ENCODE data around the gene SUSD1. TPM values are rescaled to one million over a fixed set of nuclear protein-coding genes. Genes with fewer than 3 reads are reported as not detected.

Gene SUSD1
- total and polyA plus RNA-seq, 2 donors (not counting 1 experiment from before 2014, with no cell fraction given): 5.7 to 7.5 TPM

DNA sequence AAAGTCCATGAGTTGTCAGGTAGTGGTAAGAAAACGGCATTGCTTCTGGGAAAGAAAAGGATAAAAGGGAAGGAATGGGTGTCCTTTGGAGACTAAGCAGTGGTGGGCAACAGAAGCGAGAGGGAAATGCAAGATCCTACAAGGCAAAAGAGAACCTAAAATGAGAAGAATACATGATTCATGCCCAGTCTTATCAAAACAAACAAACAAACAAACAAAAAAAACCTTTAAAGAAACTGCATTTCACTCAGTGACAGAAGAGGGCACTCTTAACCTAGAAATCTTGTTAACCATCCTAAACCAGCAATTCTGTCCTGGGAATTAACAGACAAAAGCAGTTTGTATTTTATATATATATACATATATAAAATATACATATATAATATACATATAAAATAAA, 88.5 kb downstream of the SUSD1 start:
- no peak overlapping the region for H3K27ac ChIP-seq (ENCODE audit: low read length in 2 of 2)
- H3K27ac Mint-ChIP-seq: no peak overlapping the region
- ChIA-PET CTCF (interaction anchor here (0.7 to 6.6 kb wide), 8 partner anchors 11 to 740 kb away, joined by 3 to 70 read pairs (median 4); no protein-coding TSS in a partner anchor), POLR2A (no interaction called here)
- H3K9me3 ChIP-seq (ENCODE audit: control extremely low read depth in 1 of 3, control insufficient read depth in 2 of 3, insufficient read depth in 1 of 3, low read length in 2 of 3): no peaks in the 10 kb centered on the region
- no peaks in the 10 kb centered on the region for H3K27me3 Mint-ChIP-seq
- DNase-seq (peak; percentile 36), ATAC-seq (ENCODE audit: low read depth) (no peak)
- no peak overlapping the region for H2AFZ ChIP-seq (ENCODE audit: insufficient read depth, low read depth, low read length, poor library complexity, severe bottlenecking)
- no peak overlapping the region for H3K4me3 Mint-ChIP-seq
- TF ChIP-seq EZH2 (IDR thresholded peaks at IDR 0.05; ENCODE audit: borderline replicate concordance, insufficient read depth, low read depth, low read length, poor library complexity, severe bottlenecking): no peak
- peak; percentile 68 for TF ChIP-seq CTCF (IDR thresholded peaks at IDR 0.05)
- no peak overlapping the region for H3K4me3 ChIP-seq (ENCODE audit: control extremely low read depth in 1 of 5, extremely low read depth in 1 of 5, insufficient read depth in 1 of 5, low read depth in 2 of 5, low read length in 4 of 5)
- H3K4me1 Mint-ChIP-seq: no peaks in the 10 kb centered on the region
- intact Hi-C loops (cut with micrococcal nuclease): loop anchor here (1.0 to 5.0 kb wide), 3 partner anchors 29 to 706 kb away; no protein-coding TSS in a partner anchor
- 84% methylated on average over 2 of the region's 2 CpGs for WGBS (ENCODE audit: insufficient coverage)
- H3K9ac ChIP-seq (ENCODE audit: low read length): no peak overlapping the region
- H3K4me2 ChIP-seq (replicated peaks; ENCODE audit: low read depth, low read length, poor library complexity, severe bottlenecking): no peak overlapping the region
- no peaks in the 10 kb centered on the region for H3K36me3 ChIP-seq (replicated peaks in 1 of 2; ENCODE audit: control extremely low read depth in 1 of 2, control insufficient read depth in 1 of 2, extremely low read depth in 1 of 2, insufficient read depth in 2 of 2, low read length in 1 of 2)
- no peaks in the 10 kb centered on the region for H3K9me3 Mint-ChIP-seq (ENCODE audit: insufficient read depth)
- H3K4me1 ChIP-seq (ENCODE audit: control insufficient read depth in 2 of 2, insufficient read depth in 2 of 2, low read length in 2 of 2): no peaks in the 10 kb centered on the region
- H3K79me2 ChIP-seq (ENCODE audit: control insufficient read depth, insufficient read depth, low read length): no peaks in the 10 kb centered on the region
- no peaks in the 10 kb centered on the region for H3K27me3 ChIP-seq (replicated peaks in 1 of 4; ENCODE audit: control extremely low read depth in 1 of 4, control insufficient read depth in 3 of 4, insufficient read depth in 4 of 4, low read length in 3 of 4)
- H4K20me1 ChIP-seq (ENCODE audit: control insufficient read depth, insufficient read depth, low read length, poor library complexity, severe bottlenecking): no peaks in the 10 kb centered on the region

GRCh38 chr9:112084907-112085306, 90.2 kb downstream of the SUSD1 start:
- DNase-seq: no peak
- no peaks in the 10 kb centered on the region for H3K79me2 ChIP-seq (ENCODE audit: control insufficient read depth, insufficient read depth, low read length)
- Mint-ChIP-seq H3K4me3 (no peak overlapping the region), H3K4me1 (no peaks in the 10 kb centered on the region), H3K27ac (no peak overlapping the region), H3K27me3 (no peaks in the 10 kb centered on the region), H3K9me3 (ENCODE audit: insufficient read depth) (no peaks in the 10 kb centered on the region)
- CTCF ChIA-PET: interaction anchor here (0.6 to 6.6 kb wide), 6 partner anchors 10 to 275 kb away, joined by 3 to 70 read pairs (median 6); no protein-coding TSS in a partner anchor
- no peak for TF ChIP-seq CTCF (IDR thresholded peaks at IDR 0.05)
- no peak for TF ChIP-seq EZH2 (IDR thresholded peaks at IDR 0.05; ENCODE audit: borderline replicate concordance, insufficient read depth, low read depth, low read length, poor library complexity, severe bottlenecking)
- H3K4me2 ChIP-seq (replicated peaks; ENCODE audit: low read depth, low read length, poor library complexity, severe bottlenecking): no peak overlapping the region
- no peaks in the 10 kb centered on the region for H3K27me3 ChIP-seq (replicated peaks in 1 of 4; ENCODE audit: control extremely low read depth in 1 of 4, control insufficient read depth in 3 of 4, insufficient read depth in 4 of 4, low read length in 3 of 4)
- intact Hi-C loops (cut with micrococcal nuclease): loop anchor here (5.0 kb wide), 1 partner anchor 707 kb away; no protein-coding TSS in a partner anchor
- H3K9me3 ChIP-seq (ENCODE audit: control extremely low read depth in 1 of 3, control insufficient read depth in 2 of 3, insufficient read depth in 1 of 3, low read length in 2 of 3): no peaks in the 10 kb centered on the region
- H3K4me1 ChIP-seq (ENCODE audit: control insufficient read depth in 2 of 2, insufficient read depth in 2 of 2, low read length in 2 of 2): no peaks in the 10 kb centered on the region
- H4K20me1 ChIP-seq (ENCODE audit: control insufficient read depth, insufficient read depth, low read length, poor library complexity, severe bottlenecking): no peaks in the 10 kb centered on the region
- POLR2A ChIA-PET: no interaction called here
- no peak for ATAC-seq (ENCODE audit: low read depth)
- H3K36me3 ChIP-seq (replicated peaks in 1 of 2; ENCODE audit: control extremely low read depth in 1 of 2, control insufficient read depth in 1 of 2, extremely low read depth in 1 of 2, insufficient read depth in 2 of 2, low read length in 1 of 2): no peaks in the 10 kb centered on the region
- H2AFZ ChIP-seq (ENCODE audit: insufficient read depth, low read depth, low read length, poor library complexity, severe bottlenecking): no peak overlapping the region
- H3K27ac ChIP-seq (ENCODE audit: low read length in 2 of 2): no peak overlapping the region
- no CpG with 5 or more reads among the region's 2 CpGs for WGBS (ENCODE audit: insufficient coverage)
- H3K4me3 ChIP-seq (ENCODE audit: control extremely low read depth in 1 of 5, extremely low read depth in 1 of 5, insufficient read depth in 1 of 5, low read depth in 2 of 5, low read length in 4 of 5): no peak overlapping the region
- H3K9ac ChIP-seq (ENCODE audit: low read length): no peak overlapping the region

All from B cell (primary cell).